Kidney (tissue), 14 donors: Measurements from ENCODE around the gene USE1. TPM values are rescaled to one million over a fixed set of nuclear protein-coding genes. Genes with fewer than 3 reads are reported as not detected.

Experiments used
- DNase-seq, 5 donors: peaks; one replicate each; pipeline ENCODE4 v3.0.0-alpha.2; 2013 to 2020
- FAIRE-seq: peaks from 2 replicates; lab custom pipeline; 2012; peaks lifted over from hg19 to GRCh38; lab: Jason Lieb, UNC
- H3K27ac ChIP-seq, 2 donors: one replicate each; pipeline ENCODE4 v1.7.0; 2013; ENCODE audit warnings: low read depth in 2 of 2, low read length in 2 of 2, inconsistent platforms in 1 of 2
- H3K27me3 ChIP-seq: one replicate; pipeline ENCODE4 v1.7.1; 2013; ENCODE audit warnings: low read length, inconsistent platforms; ENCODE audit not compliant: control insufficient read depth, insufficient read depth
- H3K36me3 ChIP-seq, 3 donors: one replicate each; pipeline versions ENCODE4 v1.7.0 to v1.7.1; 2013; ENCODE audit warnings: low read length in 3 of 3, control low read depth in 1 of 3, inconsistent platforms in 1 of 3; ENCODE audit not compliant: insufficient read depth in 3 of 3, control insufficient read depth in 2 of 3
- H3K4me1 ChIP-seq, 3 donors: one replicate each; pipeline versions ENCODE4 v1.7.0 to v1.7.1; 2013; ENCODE audit warnings: low read length in 3 of 3, inconsistent platforms in 1 of 3, low read depth in 1 of 3; ENCODE audit not compliant: control insufficient read depth in 2 of 3, insufficient read depth in 2 of 3
- H3K4me3 ChIP-seq, 3 donors: one replicate each; pipeline versions ENCODE4 v1.7.0 to v1.8.1; 2013; ENCODE audit warnings: low read length in 3 of 3, control low read depth in 1 of 3, inconsistent platforms in 1 of 3
- H3K9ac ChIP-seq, 3 donors: one replicate each; pipeline versions ENCODE4 v1.7.0 to v1.7.1; 2013; ENCODE audit warnings: low read length in 3 of 3, control low read depth in 1 of 3, inconsistent platforms in 1 of 3
- H3K9me3 ChIP-seq, 3 donors: one replicate each; pipeline versions ENCODE4 v1.7.0 to v1.7.1; 2013; ENCODE audit warnings: low read length in 3 of 3, control low read depth in 1 of 3, inconsistent platforms in 1 of 3; ENCODE audit not compliant: control insufficient read depth in 2 of 3, insufficient read depth in 1 of 3
- intact Hi-C: fragments of 100-400 bp; cut with DNase I; formaldehyde crosslinking; loops from one replicate; pipeline ENCODE4 v1.11.1; 2022
- polyA plus RNA-seq: library from polyadenylated mRNA; stranded (reverse); fragments of 350-450 nt; fragmentation: Illumina TruSeq; extraction: RNeasy Lipid Tissue Mini Kit (QIAGEN cat#74804); gene quantifications from one replicate; pipeline ENCODE4 v1.2.3, GENCODE V29; 2014; ENCODE audit warnings: low read depth, low replicate concordance; ENCODE audit not compliant: insufficient read depth
- total RNA-seq: library from RNA; stranded (reverse); fragmentation: NEBNext Ultra II Directional; extraction: Animal tissue kit (Norgen Biotek cat#: 25700); gene quantifications from one replicate; pipeline ENCODE4 v1.2.1, GENCODE V29; 2021
- TF ChIP-seq, protein P1 (sequence below): IDR thresholded peaks from 3 replicates; pipeline ENCODE4 v1.5.1; 2012; ENCODE audit warnings: mild to moderate bottlenecking, moderate library complexity, borderline replicate concordance; ENCODE audit not compliant: insufficient read depth; ENCODE audit errors: extremely low read depth
- donor health status: control.
- donor health status: control.
- donor health status: control.
- donor health status: control.
- donor health status: control.
- donor health status: DM: yes; HTN: yes; CAD: no.
- donor health status: Normal renal cell carcinoma (clear cell type).

Gene USE1
- total and polyA plus RNA-seq, 2 donors from 2014 or later, result 26.0 to 52.6 TPM

GRCh38 chr19:17234911-17235299 lies 19.7 kb downstream of the USE1 start:
- TF ChIP-seq, protein P1, sequence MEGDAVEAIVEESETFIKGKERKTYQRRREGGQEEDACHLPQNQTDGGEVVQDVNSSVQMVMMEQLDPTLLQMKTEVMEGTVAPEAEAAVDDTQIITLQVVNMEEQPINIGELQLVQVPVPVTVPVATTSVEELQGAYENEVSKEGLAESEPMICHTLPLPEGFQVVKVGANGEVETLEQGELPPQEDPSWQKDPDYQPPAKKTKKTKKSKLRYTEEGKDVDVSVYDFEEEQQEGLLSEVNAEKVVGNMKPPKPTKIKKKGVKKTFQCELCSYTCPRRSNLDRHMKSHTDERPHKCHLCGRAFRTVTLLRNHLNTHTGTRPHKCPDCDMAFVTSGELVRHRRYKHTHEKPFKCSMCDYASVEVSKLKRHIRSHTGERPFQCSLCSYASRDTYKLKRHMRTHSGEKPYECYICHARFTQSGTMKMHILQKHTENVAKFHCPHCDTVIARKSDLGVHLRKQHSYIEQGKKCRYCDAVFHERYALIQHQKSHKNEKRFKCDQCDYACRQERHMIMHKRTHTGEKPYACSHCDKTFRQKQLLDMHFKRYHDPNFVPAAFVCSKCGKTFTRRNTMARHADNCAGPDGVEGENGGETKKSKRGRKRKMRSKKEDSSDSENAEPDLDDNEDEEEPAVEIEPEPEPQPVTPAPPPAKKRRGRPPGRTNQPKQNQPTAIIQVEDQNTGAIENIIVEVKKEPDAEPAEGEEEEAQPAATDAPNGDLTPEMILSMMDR, result no peak
- intact Hi-C loops, result no loop called here
- peak in 4 of 5 donors; percentile 31 to 77 (median 54) for DNase-seq
- Histone ChIP-seq H3K9ac (peak overlapping the region in 1 of 3 donors; percentile 26), H3K4me1 (peaks cover 0 to 16% (median 6%) of the 10 kb centered on the region in 3 donors), H3K9me3 (no peaks in the 10 kb centered on the region), H3K4me3 (peak overlapping the region in 2 of 3 donors; percentile 7 to 29), H3K27ac (no peak overlapping the region), H3K36me3 (peaks cover 0 to 14% (median 5%) of the 10 kb centered on the region in 3 donors), H3K27me3 (no peaks in the 10 kb centered on the region)
- FAIRE-seq, result no peak

- Histone ChIP-seq H3K4me3 (peak overlapping the region; percentile 6 to 29 (median 7)), H3K27me3 (no peaks in the 10 kb centered on the region), H3K36me3 (peaks cover 0 to 18% (median 5%) of the 10 kb centered on the region in 3 donors), H3K27ac (peak overlapping the region; percentile 67 to 75), H3K9ac (peak overlapping the region in 1 of 3 donors; percentile 26), H3K4me1 (peaks cover 0 to 16% (median 6%) of the 10 kb centered on the region in 3 donors), H3K9me3 (no peaks in the 10 kb centered on the region)
- TF ChIP-seq, protein P1, result peak; percentile 53
- FAIRE-seq (no peak), DNase-seq (peak; percentile 71 to 91 (median 82))
- intact Hi-C loops, result no loop called here
Observed at GRCh38 chr19:17235300-17235970, 20.3 kb downstream of the USE1 start.

DNA sequence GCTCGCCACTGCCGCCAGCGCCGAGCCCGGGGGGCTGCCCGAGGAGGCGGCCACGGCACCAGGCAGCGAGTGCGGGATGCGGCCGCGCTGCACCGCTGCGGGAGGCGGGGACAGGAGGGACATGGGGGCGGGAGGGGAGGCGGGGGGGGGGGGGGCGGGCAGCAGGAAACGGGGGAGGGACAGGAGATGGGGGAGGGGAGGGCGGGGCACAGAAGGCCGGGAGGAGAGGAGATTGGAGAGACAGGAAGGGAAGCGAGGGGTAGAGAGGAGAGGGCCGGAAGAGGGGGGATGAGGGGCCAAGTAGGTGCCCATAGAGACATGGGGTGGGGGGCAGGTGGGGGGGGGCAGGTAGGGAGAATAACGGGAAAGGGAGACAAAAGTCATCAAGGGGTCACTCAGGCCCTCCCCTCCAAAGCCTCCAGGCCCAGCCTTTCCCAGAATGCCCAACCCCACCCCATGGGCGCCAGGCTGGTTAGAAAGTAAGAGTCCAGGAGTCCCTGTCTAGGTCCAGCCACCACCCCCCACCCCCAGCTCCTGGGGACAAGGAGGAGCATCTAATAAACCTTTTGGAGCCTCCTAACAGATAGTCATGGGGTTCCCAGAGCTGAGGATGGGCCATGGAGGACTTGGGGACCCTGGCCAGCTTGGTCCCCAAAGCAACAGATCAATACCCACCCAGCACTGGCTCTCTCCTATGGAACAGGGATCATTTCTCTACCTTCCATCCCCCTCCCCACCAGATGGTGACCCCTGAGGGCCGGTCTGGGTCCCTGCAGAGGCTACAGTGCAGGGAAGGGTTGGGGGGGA lies 21.0 kb downstream of the USE1 start:
- Histone ChIP-seq H3K27me3 (no peaks in the 10 kb centered on the region), H3K36me3 (peaks cover 0 to 16% (median 5%) of the 10 kb centered on the region in 3 donors), H3K9ac (no peak overlapping the region), H3K27ac (peak overlapping the region in 1 of 2 donors; percentile 75), H3K4me3 (no peak overlapping the region), H3K9me3 (no peaks in the 10 kb centered on the region), H3K4me1 (peaks cover 0 to 16% (median 6%) of the 10 kb centered on the region in 3 donors)
- intact Hi-C loops, result no loop called here
- DNase-seq, result peak in 3 of 5 donors; percentile 44 to 80 (median 75)
- FAIRE-seq, result no peak
- TF ChIP-seq, protein P1, result no peak
